A673 (cell line): ENCODE measurements around the gene FRY. TPM values are rescaled to one million over a fixed set of nuclear protein-coding genes. Genes with fewer than 3 reads are reported as not detected.

Experiments used
- BruUV-seq: library from RNA; stranded (reverse); fragments of 400-500 nt; replicated peaks from 2 replicates; lab custom pipeline; 2021; lab: Mats Ljungman, UMichigan
- CTCF ChIA-PET: fragments of 300-600 bp; sonication (Branson Sonifier 250); formaldehyde crosslinking; loops from one replicate; lab custom pipeline; 2022; ENCODE audit warnings: antibody characterized with exemption; lab: Charles Lee
- POLR2A ChIA-PET: fragments of 300-600 bp; sonication (Branson Sonifier 250); formaldehyde crosslinking; loops from one replicate; lab custom pipeline; 2022; ENCODE audit warnings: antibody characterized with exemption; ENCODE audit not compliant: low non-redundant PET; lab: Charles Lee
- DNase-seq: peaks from one replicate; pipeline ENCODE4 v3.0.0-alpha.2; 2015; ENCODE audit warnings: low spot score
- H3K27ac ChIP-seq: fragments of 200-600 bp; sonication (generic); 2 replicates; pipeline ENCODE4 v1.5.1; 2016; ENCODE audit warnings: mixed run types, low read depth, mild to moderate bottlenecking, mixed read lengths, antibody characterized with exemption, low read length; ENCODE audit not compliant: poor library complexity, severe bottlenecking
- H3K27me3 ChIP-seq: fragments of 200-600 bp; sonication (generic); replicated peaks from 2 replicates; pipeline ENCODE4 v1.6.1; 2017; ENCODE audit warnings: mixed run types, low read depth, mild to moderate bottlenecking, mixed read lengths, antibody characterized with exemption, low read length; ENCODE audit not compliant: insufficient read depth, poor library complexity
- H3K36me3 ChIP-seq: fragments of 200-600 bp; sonication (generic); 2 replicates; pipeline ENCODE4 v1.6.1; 2016; ENCODE audit warnings: mixed run types, mild to moderate bottlenecking, mixed read lengths, antibody characterized with exemption, low read length; ENCODE audit not compliant: insufficient read depth, poor library complexity, severe bottlenecking
- H3K4me1 ChIP-seq: fragments of 200-600 bp; sonication (generic); 2 replicates; pipeline ENCODE4 v1.6.1; 2017; ENCODE audit warnings: mixed run types, mild to moderate bottlenecking, mixed read lengths, antibody characterized with exemption, low read length; ENCODE audit not compliant: insufficient read depth, poor library complexity, severe bottlenecking
- H3K4me3 ChIP-seq: fragments of 200-600 bp; sonication (generic); 2 replicates; pipeline ENCODE4 v1.5.1; 2016; ENCODE audit warnings: low read depth, mixed run types, mild to moderate bottlenecking, mixed read lengths, low read length; ENCODE audit not compliant: poor library complexity, severe bottlenecking
- H3K9me3 ChIP-seq: fragments of 200-600 bp; sonication (generic); 2 replicates; pipeline ENCODE4 v1.6.1; 2016; ENCODE audit warnings: mixed run types, low read depth, mild to moderate bottlenecking, mixed read lengths, antibody characterized with exemption, low read length; ENCODE audit not compliant: poor library complexity, severe bottlenecking
- EZH2 ChIP-seq: fragments of 200-600 bp; sonication (generic); IDR thresholded peaks from 2 replicates; pipeline ENCODE4 v1.6.1; 2017; ENCODE audit warnings: borderline replicate concordance, low read depth, mild to moderate bottlenecking, mixed read lengths, antibody characterized with exemption, low read length; ENCODE audit not compliant: poor library complexity, severe bottlenecking
- intact Hi-C: fragments of 100-400 bp; cut with micrococcal nuclease; formaldehyde crosslinking; loops from one replicate; pipeline ENCODE4 v1.10.0; 2022; ENCODE audit not compliant: unreplicated experiment
- total RNA-seq: library from RNA; stranded (reverse); gene quantifications from 2 replicates; pipeline ENCODE4 v1.2.3, GENCODE V29; 2021
- TF ChIP-seq, protein P1 (sequence below): fragments of 300-800, 200-600 bp; sonication (generic); conservative IDR thresholded peaks from 2 replicates; pipeline ENCODE4 v1.5.1; 2017; ENCODE audit warnings: low read depth, mild to moderate bottlenecking, antibody characterized with exemption, low read length, moderate library complexity, mixed read lengths

FRY gene
- total RNA-seq, 1 experiment from 2014 or later = 0.58 TPM

DNA sequence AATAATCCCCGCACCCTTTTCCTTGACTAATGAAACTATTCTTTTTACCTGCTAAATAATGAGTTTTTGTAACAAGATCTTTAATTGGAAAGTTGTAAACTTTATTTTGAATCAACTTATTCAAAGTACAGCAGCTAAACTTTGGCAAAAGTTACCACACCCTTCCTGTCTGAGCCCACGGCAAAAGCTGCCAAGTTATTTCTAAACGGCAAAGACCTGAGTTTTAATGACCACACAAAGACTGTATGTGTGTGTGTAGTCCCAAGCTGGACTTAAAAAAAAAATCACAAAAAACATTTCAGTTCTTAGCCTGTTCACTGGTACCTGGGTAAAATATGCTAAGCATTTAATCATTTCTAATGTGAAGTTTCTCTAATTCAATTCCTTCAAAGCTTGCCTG, 222.8 kb downstream of the FRY start:
- DNase-seq = no peak
- TF ChIP-seq, protein P1, sequence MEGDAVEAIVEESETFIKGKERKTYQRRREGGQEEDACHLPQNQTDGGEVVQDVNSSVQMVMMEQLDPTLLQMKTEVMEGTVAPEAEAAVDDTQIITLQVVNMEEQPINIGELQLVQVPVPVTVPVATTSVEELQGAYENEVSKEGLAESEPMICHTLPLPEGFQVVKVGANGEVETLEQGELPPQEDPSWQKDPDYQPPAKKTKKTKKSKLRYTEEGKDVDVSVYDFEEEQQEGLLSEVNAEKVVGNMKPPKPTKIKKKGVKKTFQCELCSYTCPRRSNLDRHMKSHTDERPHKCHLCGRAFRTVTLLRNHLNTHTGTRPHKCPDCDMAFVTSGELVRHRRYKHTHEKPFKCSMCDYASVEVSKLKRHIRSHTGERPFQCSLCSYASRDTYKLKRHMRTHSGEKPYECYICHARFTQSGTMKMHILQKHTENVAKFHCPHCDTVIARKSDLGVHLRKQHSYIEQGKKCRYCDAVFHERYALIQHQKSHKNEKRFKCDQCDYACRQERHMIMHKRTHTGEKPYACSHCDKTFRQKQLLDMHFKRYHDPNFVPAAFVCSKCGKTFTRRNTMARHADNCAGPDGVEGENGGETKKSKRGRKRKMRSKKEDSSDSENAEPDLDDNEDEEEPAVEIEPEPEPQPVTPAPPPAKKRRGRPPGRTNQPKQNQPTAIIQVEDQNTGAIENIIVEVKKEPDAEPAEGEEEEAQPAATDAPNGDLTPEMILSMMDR = no peak
- TF ChIP-seq EZH2 = no peak
- Histone ChIP-seq H3K27ac (no peak overlapping the region), H3K27me3 (no peaks in the 10 kb centered on the region), H3K9me3 (no peaks in the 10 kb centered on the region), H3K36me3 (no peaks in the 10 kb centered on the region), H3K4me1 (peaks cover 5% of the 10 kb centered on the region), H3K4me3 (no peak overlapping the region)
- CTCF ChIA-PET = no interaction called here
- intact Hi-C loops = no loop called here
- no TSS peak for BruUV-seq
- POLR2A ChIA-PET = no interaction called here

DNA sequence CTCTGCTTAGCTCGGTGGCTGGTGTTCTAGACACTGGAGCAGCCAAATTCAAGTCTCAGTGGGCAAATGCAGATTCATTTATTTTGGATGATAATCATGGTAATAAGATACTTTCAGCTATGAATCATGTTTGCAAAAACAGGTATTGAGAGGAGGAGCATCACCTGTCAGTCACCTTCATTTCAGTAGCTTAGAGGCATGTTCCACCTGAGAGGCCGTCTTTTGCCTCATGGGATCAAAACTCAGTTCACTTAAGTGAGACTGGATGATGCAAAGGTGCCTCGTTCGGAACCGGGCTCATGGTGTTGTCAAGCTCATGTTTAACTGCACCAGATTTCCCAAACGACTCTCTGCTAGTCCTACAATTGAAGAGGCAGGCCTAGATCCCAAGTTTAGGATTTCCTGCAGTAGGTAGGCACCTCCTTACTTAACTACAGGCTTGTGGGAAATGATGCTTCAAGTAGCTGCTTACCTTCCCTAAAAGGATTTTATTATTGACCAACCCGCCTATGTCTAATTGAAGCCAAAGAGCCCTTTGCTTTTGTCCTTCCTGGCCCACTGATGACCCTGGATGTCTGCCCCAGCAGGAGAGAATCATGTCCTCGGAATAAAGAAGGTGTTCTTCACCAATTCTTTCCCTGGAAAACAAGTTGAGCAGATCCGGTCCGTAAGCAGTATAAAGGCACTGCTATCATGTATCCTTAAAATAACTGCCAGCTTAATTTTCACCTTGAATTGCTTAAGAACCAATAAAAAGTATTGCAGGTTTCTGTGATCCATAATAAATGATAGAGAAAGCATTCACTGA, 223.5 kb downstream of the FRY start:
- H3K27me3 ChIP-seq = no peaks in the 10 kb centered on the region
- H3K4me1 ChIP-seq = peaks cover 5% of the 10 kb centered on the region
- TF ChIP-seq EZH2 = no peak
- intact Hi-C loops = no loop called here
- ChIA-PET POLR2A (no interaction called here), CTCF (no interaction called here)
- DNase-seq = no peak
- H3K27ac ChIP-seq = no peak overlapping the region
- no peaks in the 10 kb centered on the region for H3K9me3 ChIP-seq
- no peak overlapping the region for H3K4me3 ChIP-seq
- no peaks in the 10 kb centered on the region for H3K36me3 ChIP-seq
- BruUV-seq = no TSS peak

DNA sequence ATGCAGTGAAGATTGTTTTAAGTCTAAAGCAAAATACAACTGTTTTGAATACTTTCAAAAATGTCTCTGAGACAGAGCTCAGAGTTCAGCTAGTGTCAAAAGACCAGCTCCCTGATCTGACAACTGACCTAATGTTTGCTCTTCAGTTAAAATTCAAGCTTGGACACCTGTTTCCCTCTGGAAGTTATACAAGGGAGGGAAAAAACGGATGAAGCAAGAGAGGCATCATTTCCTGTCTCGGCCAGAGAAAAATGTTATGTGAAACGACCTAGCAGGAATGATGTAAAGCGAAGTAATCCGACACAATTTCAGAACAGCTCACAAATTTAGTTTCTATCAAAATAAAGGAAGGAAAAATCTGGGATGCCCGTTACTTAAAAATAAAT, 224.1 kb downstream of the FRY start:
- DNase-seq = peak; percentile 4
- H3K9me3 ChIP-seq = no peaks in the 10 kb centered on the region
- ChIA-PET CTCF (no interaction called here), POLR2A (no interaction called here)
- no peak overlapping the region for H3K4me3 ChIP-seq
- H3K36me3 ChIP-seq = no peaks in the 10 kb centered on the region
- intact Hi-C loops = no loop called here
- no peak overlapping the region for H3K27ac ChIP-seq
- no TSS peak for BruUV-seq
- peaks cover 5% of the 10 kb centered on the region for H3K4me1 ChIP-seq
- no peak for TF ChIP-seq EZH2
- TF ChIP-seq, protein P1 = no peak
- no peaks in the 10 kb centered on the region for H3K27me3 ChIP-seq

DNA sequence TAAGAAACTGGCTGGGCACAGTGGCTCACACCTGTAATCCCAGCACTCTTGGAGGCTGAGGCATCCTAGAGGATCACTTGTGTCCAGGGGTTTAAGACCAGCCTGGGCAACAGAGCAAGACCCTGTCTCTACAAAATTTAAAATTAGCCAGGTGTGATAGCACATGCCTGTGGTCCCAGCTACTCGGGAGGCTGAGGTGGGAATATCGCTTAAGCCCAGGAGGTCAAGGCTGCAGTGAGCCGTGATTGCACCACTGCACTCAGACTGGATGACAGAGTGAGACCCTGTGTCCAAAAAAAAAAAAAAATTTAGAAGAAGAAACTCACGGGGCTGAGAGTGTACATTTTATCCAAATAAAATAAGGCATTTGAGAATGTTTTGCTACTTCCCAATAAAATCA, 224.7 kb downstream of the FRY start:
- no TSS peak for BruUV-seq
- no peak for DNase-seq
- Histone ChIP-seq H3K36me3 (no peaks in the 10 kb centered on the region), H3K9me3 (no peaks in the 10 kb centered on the region), H3K27me3 (no peaks in the 10 kb centered on the region), H3K4me3 (no peak overlapping the region), H3K27ac (no peak overlapping the region), H3K4me1 (peaks cover 5% of the 10 kb centered on the region)
- ChIA-PET CTCF (no interaction called here), POLR2A (no interaction called here)
- TF ChIP-seq, protein P1 = no peak
- no peak for TF ChIP-seq EZH2
- intact Hi-C loops = no loop called here
